ENCODE measurements around the gene CRYBB1. TPM values are rescaled to one million over a fixed set of nuclear protein-coding genes. Genes with fewer than 3 reads are reported as not detected.

The CRYBB1 gene
- total and polyA plus RNA-seq, 2 of the 13 experiments (the other 11 are each of a cell fraction or from before 2014, with no cell fraction given): not detected

DNA sequence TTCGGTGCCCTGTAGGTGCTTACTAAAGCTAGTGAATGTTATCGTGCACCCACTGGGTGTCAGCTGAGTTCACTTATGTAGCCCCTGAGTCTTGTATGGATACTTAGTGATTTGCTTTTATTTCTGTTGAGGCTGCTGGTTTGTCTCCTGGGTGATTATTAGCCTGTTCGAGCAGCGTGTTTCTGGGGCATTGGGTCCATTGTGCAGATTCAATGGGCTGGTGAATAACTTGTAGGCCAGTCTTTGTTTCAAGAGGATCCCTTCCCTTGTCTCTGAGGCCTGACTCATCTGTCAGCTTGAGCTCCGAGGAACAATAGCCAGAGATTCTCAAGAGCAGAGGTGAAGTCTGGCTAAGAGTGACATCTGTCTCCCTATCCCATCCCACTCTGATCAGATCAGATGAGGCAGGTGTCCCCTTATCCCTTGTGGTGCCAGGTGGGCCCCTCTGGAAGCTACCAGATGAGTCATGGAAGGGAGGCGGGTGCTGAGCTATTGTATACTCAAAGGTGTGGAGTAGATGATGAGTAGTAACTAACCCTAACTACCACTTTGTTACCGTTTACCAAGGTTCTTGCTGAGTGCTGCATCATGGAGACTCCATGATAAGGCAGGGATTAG lies 43.2 kb upstream of the CRYBB1 start:
- ChIA-PET POLR2A (no interaction called here), CTCF (ENCODE audit: low intra/inter-chr PET ratio, low total read pairs) (no interaction called here)
- ATAC-seq: no peak
- BruUV-seq (replicated peaks): no TSS peak
- H3K9me3 ChIP-seq (ENCODE audit: low read length): no peaks in the 10 kb centered on the region
- no peaks in the 10 kb centered on the region for H3K79me2 ChIP-seq (ENCODE audit: insufficient read depth, low read length)
- H3K27ac ChIP-seq (ENCODE audit: extremely low read length, insufficient read depth, low read length): no peak overlapping the region
- DNase-seq (ENCODE audit: low spot score): no peak
- no peaks in the 10 kb centered on the region for H3K36me3 ChIP-seq (replicated peaks in 1 of 2; ENCODE audit: control insufficient read depth in 1 of 2, insufficient read depth in 2 of 2, low read length in 2 of 2)
- 8% methylated on average over 7 of the region's 7 CpGs for WGBS (ENCODE audit: low lambda C conversion rate)
- no peak overlapping the region for H3K9ac ChIP-seq (ENCODE audit: insufficient read depth, low read depth, low read length)
- H3K4me3 ChIP-seq (replicated peaks in 1 of 3; ENCODE audit: insufficient read depth in 1 of 3, low read depth in 2 of 3, low read length in 3 of 3): no peak overlapping the region
- no peak for TF ChIP-seq ZBTB40 (IDR thresholded peaks at IDR 0.05)
- TF ChIP-seq ZBTB40 (CRISPR knock-in tag; IDR thresholded peaks at IDR 0.05): no peak
- no peak for TF ChIP-seq NAIF1 (CRISPR knock-in tag; IDR thresholded peaks at IDR 0.05; ENCODE audit: borderline replicate concordance)
- no peak for TF ChIP-seq THAP11 (CRISPR knock-in tag; IDR thresholded peaks at IDR 0.05)
- H3K4me2 ChIP-seq (ENCODE audit: low read depth, low read length): no peak overlapping the region
- intact Hi-C loops (cut with micrococcal nuclease; ENCODE audit: unreplicated experiment) (no loop called here), in situ Hi-C loops (cut with HindIII; ENCODE audit: extremely low pct_ligation_motif_present, low pct_unique_long_range_greater_than_20kb) (no loop called here)
- no peaks in the 10 kb centered on the region for H3K4me1 ChIP-seq (ENCODE audit: insufficient read depth, low read length)
- H3K27me3 ChIP-seq (ENCODE audit: control insufficient read depth in 1 of 2, insufficient read depth in 2 of 2, low read length in 2 of 2): peaks cover 1 to 55% of the 10 kb centered on the region in 2 experiments; a peak in 4 of 5 replicates
- FAIRE-seq: no peak
- H2AFZ ChIP-seq (ENCODE audit: low read length): no peak overlapping the region
- H4K20me1 ChIP-seq (ENCODE audit: insufficient read depth, low read length): no peaks in the 10 kb centered on the region
